KOPT-K1 (cell line): ENCODE data around the gene MLXIP.
"Not testable (repeated sequence)": the region's sequence is repeated elsewhere in the genome, so short reads cannot be mapped to it uniquely, and the experiment has no call there.

Source experiments
- H3K27ac ChIP-seq: fragments of 200-600 bp; sonication (generic); 2 replicates; pipeline ENCODE4 v1.5.1; 2016; ENCODE audit warnings: antibody characterized with exemption, mild to moderate bottlenecking, low read depth, low read length; ENCODE audit not compliant: poor library complexity, severe bottlenecking
- H3K36me3 ChIP-seq: fragments of 200-600 bp; sonication (generic); 2 replicates; pipeline ENCODE4 v1.5.1; 2017; ENCODE audit warnings: antibody characterized with exemption, mild to moderate bottlenecking, low read length, moderate library complexity; ENCODE audit not compliant: insufficient read depth
- H3K9me3 ChIP-seq: fragments of 200-600 bp; sonication (generic); 2 replicates; pipeline ENCODE4 v1.5.1; 2017; ENCODE audit warnings: antibody characterized with exemption, low read length, mild to moderate bottlenecking; ENCODE audit not compliant: insufficient read depth, poor library complexity, severe bottlenecking

MLXIP gene

GRCh38 chr12:122094735-122095631 is 16.4 kb downstream of the MLXIP start:
- Histone ChIP-seq H3K36me3 (peaks cover 13% of the 10 kb centered on the region; the same call in 1 of the 2 replicates), H3K9me3 (no peaks in the 10 kb centered on the region), H3K27ac (no peak overlapping the region)

DNA sequence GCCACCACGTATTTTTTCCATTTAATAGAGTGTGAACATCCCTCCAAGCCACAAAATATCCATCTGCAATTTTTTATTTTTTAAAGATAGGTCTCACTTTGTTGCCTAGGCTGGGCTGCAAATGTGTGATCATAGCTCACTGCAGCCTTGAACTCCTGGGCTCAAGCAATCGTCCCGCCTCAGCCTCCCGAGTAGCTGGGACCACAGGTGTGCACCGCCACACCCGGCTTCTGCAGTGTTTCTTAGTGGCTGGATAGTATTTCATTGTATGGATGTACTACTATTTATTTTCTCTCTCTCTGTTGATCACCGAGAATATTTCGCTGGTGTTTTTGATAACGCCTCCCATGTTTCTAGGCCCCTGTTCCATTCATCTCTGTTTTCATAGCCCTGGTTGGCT is 17.5 kb downstream of the MLXIP start:
- Histone ChIP-seq H3K9me3 (no peaks in the 10 kb centered on the region), H3K36me3 (peaks cover 4% of the 10 kb centered on the region; the same call in 1 of the 2 replicates), H3K27ac (no peak overlapping the region)

DNA sequence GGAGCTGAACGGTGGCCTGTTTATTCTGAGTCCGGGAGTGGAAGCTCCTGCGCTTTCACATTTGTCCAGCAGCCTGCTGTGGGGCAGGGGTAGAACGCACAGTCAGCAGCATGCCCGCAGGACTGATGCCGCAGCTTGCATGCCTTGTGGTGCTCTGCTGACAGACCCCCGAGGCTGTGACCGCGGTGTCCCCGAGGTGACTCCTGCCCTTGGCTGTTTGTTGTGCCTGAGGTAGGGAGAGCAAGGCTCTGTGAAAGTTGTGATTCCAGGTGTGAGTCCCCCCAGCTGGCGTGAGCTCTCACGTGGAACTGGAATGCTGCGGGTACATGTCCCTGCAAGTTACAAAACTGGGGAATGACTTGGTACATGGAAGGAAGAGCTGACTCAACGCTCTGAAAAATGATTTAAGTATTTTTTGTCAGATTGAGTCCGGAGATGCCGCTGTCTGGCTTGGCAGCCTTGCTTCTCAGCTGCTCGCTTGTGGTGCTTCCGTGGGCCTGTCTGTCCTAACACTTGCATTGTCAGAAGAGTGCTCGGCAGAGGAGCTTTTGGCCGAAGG is 18.1 kb downstream of the MLXIP start:
- Histone ChIP-seq H3K36me3 (no peaks in the 10 kb centered on the region; the same call in 1 of the 2 replicates), H3K9me3 (no peaks in the 10 kb centered on the region), H3K27ac (no peak overlapping the region)

DNA sequence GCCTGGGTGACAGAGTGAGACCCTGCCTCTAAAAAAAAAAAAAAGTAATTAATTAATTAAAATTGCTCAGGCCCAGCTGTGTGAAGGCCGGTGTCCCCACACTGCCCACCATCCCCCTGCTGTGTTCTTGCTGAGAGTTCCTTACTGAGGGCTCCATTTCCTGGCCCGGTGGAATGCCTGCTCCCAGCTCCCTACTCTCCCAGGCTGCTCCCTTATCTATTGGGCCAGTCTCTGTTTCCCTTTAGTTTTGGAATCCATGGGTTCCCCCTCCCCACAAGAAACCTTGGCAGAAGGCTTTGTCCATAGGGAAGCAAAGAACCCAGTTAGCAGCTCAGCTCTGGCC is 19.0 kb downstream of the MLXIP start:
- Histone ChIP-seq H3K36me3 (no peaks in the 10 kb centered on the region), H3K9me3 (no peaks in the 10 kb centered on the region), H3K27ac (peak overlapping the region; percentile 71)

- no peaks in the 10 kb centered on the region for H3K9me3 ChIP-seq
- peak overlapping the region; percentile 71 for H3K27ac ChIP-seq
- no peaks in the 10 kb centered on the region for H3K36me3 ChIP-seq
Observed at GRCh38 chr12:122097927-122098756, 19.6 kb downstream of the MLXIP start.

- Histone ChIP-seq H3K9me3 (no peaks in the 10 kb centered on the region), H3K27ac (peak overlapping the region; percentile 71), H3K36me3 (no peaks in the 10 kb centered on the region)
Observed at GRCh38 chr12:122099280-122099749, 20.8 kb downstream of the MLXIP start.

DNA sequence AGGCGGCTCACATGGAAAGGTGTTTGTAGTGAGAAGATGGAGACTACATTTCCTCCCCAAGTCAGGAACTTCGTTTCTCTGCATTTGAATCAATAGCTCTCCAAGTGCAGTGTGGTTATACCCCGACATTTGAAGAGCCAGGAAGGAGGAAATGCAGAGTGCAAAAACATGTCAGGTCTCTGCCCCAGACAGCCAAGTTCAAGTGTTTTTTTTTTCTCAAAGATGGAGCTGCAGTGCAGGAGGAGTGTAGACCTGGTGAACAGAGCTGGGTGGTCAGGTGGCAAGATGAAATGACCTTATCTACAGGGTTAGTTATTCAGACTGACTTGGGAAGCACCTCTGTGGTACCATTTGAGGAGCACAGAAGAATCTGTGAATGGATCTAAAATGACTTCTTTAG is 21.3 kb downstream of the MLXIP start:
- Histone ChIP-seq H3K9me3 (no peaks in the 10 kb centered on the region), H3K36me3 (no peaks in the 10 kb centered on the region), H3K27ac (peak overlapping the region; percentile 71)

DNA sequence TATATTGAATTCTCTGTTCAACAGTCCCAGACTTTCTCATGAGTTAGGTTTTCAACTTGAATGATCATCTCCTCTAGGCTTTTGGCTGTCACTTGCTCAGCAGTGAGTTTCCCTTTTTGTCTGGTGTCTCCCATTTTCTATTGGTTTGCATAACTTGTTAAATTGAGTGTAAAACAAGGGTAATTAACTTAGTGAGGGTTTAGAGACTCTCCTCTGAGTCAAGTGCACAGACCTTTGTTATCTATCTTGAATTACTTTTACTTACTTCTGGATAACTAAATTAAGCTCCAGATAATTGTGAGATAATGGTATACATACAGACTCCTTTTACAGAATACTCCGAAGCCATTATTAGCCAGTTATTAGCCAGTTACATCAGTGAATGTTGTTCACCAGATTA is 22.0 kb downstream of the MLXIP start:
- Histone ChIP-seq H3K9me3 (no peaks in the 10 kb centered on the region), H3K36me3 (no peaks in the 10 kb centered on the region), H3K27ac (peak overlapping the region; percentile 71)

DNA sequence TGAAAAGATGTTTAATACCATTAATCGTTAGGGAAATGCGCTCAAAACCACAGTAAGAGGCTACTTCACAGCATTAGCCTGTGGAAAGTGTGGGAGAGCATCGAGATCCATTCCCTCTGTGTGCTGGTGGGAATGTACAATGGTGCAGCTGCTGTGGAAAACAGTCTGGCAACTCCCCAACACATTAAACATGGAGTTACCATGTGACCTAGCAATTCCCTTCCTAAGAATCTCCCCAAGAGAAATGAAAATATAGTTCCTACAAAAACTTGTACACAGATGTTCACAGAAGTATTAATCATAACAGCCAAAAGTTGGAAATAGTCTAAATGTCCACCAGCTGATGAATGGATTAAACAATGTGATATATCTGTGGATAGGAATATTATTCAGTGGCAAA is 23.8 kb downstream of the MLXIP start:
- Histone ChIP-seq H3K9me3 (no peaks in the 10 kb centered on the region), H3K27ac (no peak overlapping the region), H3K36me3 (peaks cover 10% of the 10 kb centered on the region; the same call in 1 of the 2 replicates)

DNA sequence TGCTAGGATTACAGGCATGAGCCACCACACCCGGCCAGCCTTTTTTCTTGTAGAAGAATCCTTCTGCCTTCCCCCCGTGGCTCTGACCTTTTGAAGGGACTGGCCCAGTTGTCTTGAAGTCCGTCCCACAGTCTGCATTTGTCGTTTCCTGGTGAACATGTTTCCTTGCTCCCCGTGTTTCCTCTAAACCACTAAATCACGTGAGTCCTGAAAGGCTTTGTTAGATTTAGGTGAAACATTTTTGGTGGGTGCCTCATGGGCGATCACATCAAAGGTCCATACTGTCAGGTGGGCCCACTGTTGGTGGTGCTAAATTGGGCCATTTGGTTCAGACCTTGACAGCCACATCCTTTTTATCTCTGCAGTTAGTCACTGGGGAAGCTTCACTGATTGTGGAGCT is 26.3 kb downstream of the MLXIP start:
- Histone ChIP-seq H3K27ac (peak overlapping the region; percentile 32), H3K36me3 (peaks cover 13% of the 10 kb centered on the region; the same call in 1 of the 2 replicates), H3K9me3 (no peaks in the 10 kb centered on the region)

GRCh38 chr12:122105496-122105895 is 26.9 kb downstream of the MLXIP start:
- Histone ChIP-seq H3K27ac (peak overlapping the region; percentile 32), H3K36me3 (peaks cover 13% of the 10 kb centered on the region; the same call in 1 of the 2 replicates)

DNA sequence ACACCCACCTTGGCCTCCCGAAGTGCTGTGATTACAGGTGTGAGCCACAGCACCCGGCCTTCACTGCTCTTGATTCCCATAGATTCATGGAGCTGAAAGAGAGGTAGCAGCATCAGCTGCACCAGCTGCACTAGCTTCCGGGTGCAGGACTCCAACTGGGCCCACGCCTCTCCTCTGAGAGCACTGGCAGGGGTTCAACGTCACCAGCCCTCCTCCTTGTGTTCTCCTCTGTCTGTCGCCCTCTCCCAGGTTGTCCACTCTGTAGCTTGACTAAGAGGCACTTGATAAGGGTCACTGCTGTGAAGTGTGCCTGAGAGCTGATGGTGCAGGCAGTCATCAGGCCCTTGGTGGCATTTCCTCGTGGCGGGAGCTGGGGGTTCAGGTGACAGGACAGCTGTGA is 28.3 kb downstream of the MLXIP start:
- Histone ChIP-seq H3K9me3 (no peaks in the 10 kb centered on the region), H3K27ac (no peak overlapping the region), H3K36me3 (peaks cover 13% of the 10 kb centered on the region; the same call in 1 of the 2 replicates)

More at GRCh38 chr12:122105496-122105895, 26.9 kb downstream of the MLXIP start:
- H3K9me3 ChIP-seq, result not testable (repeated sequence)

DNA sequence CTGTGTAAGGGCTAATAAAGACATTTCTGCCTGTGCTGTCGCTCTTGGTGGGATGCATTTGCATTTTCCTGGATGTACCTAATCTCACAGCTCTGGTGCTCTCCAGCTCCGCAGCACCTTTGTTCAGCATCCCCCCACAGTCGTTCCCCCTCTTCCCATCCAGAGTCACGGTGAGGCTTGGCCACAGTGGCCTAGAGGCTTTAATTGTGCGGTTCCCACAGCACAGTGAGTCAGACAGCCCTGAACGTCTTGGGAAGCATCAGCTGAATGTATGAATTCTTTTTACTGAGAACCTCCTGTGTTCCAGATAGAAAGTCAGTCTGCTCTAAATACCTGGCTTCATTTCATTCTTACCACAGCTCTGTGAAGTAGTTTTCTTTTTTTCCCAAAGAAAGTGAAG is 28.7 kb downstream of the MLXIP start:
- H3K27ac ChIP-seq, result no peak overlapping the region
- H3K9me3 ChIP-seq, result no peaks in the 10 kb centered on the region
- peaks cover 13% of the 10 kb centered on the region; the same call in 1 of the 2 replicates for H3K36me3 ChIP-seq

GRCh38 chr12:122111089-122111641 is 32.6 kb downstream of the MLXIP start:
- Histone ChIP-seq H3K9me3 (no peaks in the 10 kb centered on the region), H3K27ac (no peak overlapping the region), H3K36me3 (peaks cover 20% of the 10 kb centered on the region)
